Epithelial cell of proximal tubule (primary cell): ENCODE data around the gene FNDC10. TPM values are rescaled to one million over a fixed set of nuclear protein-coding genes. Genes with fewer than 3 reads are reported as not detected.

Experiments
- DNase-seq: peaks from one replicate; pipeline ENCODE4 v3.0.0-alpha.2; 2011; ENCODE audit warnings: low read depth
- H3K4me3 ChIP-seq: 2 replicates; pipeline ENCODE4 v1.5.1; 2011; ENCODE audit warnings: low read depth, mild to moderate bottlenecking, low read length
- CTCF ChIP-seq: conservative IDR thresholded peaks from 2 replicates; pipeline ENCODE4 v1.5.1; 2012; ENCODE audit warnings: low read depth, mild to moderate bottlenecking, low read length
- total RNA-seq: library from RNA; depleted of rRNA; stranded (reverse); fragments of >200 nt; gene quantifications from 2 replicates; pipeline ENCODE4 v1.2.3, GENCODE V29; 2015

Gene FNDC10
- total RNA-seq, 1 donor from 2014 or later, result 6.1 TPM

GRCh38 chr1:1631782-1632420 lies 32.0 kb upstream of the FNDC10 start, which contains the start of gene MMP23B:
MMP23B (plus strand) TSS chr1:1632173; CDS start chr1:1632219, 46 bp downstream.
- no peak for TF ChIP-seq CTCF
- no peak for DNase-seq
- no peak within 1 kb of the TSS for H3K4me3 ChIP-seq

GRCh38 chr1:1630965-1631781 lies 31.2 kb upstream of the FNDC10 start:
- TF ChIP-seq CTCF, result no peak
- no peak for DNase-seq
- no peak overlapping the region for H3K4me3 ChIP-seq

- DNase-seq, result no peak
- no peak for TF ChIP-seq CTCF
- no peak overlapping the region for H3K4me3 ChIP-seq
Observed at GRCh38 chr1:1630191-1630964, 30.4 kb upstream of the FNDC10 start.

GRCh38 chr1:1629430-1630190 lies 29.7 kb upstream of the FNDC10 start:
- DNase-seq, result no peak
- no peak for TF ChIP-seq CTCF
- H3K4me3 ChIP-seq, result no peak overlapping the region

GRCh38 chr1:1628754-1629429 lies 29.0 kb upstream of the FNDC10 start:
- no peak for TF ChIP-seq CTCF
- H3K4me3 ChIP-seq, result no peak overlapping the region
- DNase-seq, result no peak
